SK-N-SH treated with all-trans-retinoic acid at 6 μM for 48 hours (cell line): ENCODE measurements around the gene TAF6.

Experiments
- ATAC-seq: fragments of 200-7000 bp; cut with Tn5 transposase; 3 replicates; pipeline ENCODE4 v1.9.1; 2020; ENCODE audit warnings: mild to moderate bottlenecking, moderate library complexity
- CREB5 ChIP-seq: fragments of 250-450 bp; sonication (Bioruptor Pico); IDR thresholded peaks from 2 replicates; pipeline ENCODE4 v1.5.1; 2020; ENCODE audit warnings: low read depth, mild to moderate bottlenecking, moderate library complexity
- CSRNP3 ChIP-seq: fragments of 250-450 bp; sonication (Bioruptor Pico); IDR thresholded peaks from 2 replicates; pipeline ENCODE4 v1.5.1; 2021; ENCODE audit warnings: mild to moderate bottlenecking, moderate library complexity
- ESRRG ChIP-seq: fragments of 250-450 bp; sonication (Bioruptor Pico); IDR thresholded peaks from 2 replicates; pipeline ENCODE4 v1.6.1; 2021; ENCODE audit warnings: mild to moderate bottlenecking
- GLIS3 ChIP-seq: fragments of 250-450 bp; sonication (Bioruptor Pico); IDR thresholded peaks from 2 replicates; pipeline ENCODE4 v1.5.0; 2020; ENCODE audit warnings: mild to moderate bottlenecking, moderate library complexity
- OSR1 ChIP-seq: fragments of 250-450 bp; sonication (Bioruptor Pico); IDR thresholded peaks from 2 replicates; pipeline ENCODE4 v1.8.0; 2022; ENCODE audit warnings: moderate library complexity, mild to moderate bottlenecking, inconsistent platforms
- POU6F1 ChIP-seq: fragments of 250-450 bp; sonication (Bioruptor Pico); IDR thresholded peaks from 2 replicates; pipeline ENCODE4 v1.8.0; 2021; ENCODE audit warnings: low read depth, mild to moderate bottlenecking, moderate library complexity, borderline replicate concordance
- RARB ChIP-seq: fragments of 250-450 bp; sonication (Bioruptor Pico); IDR thresholded peaks from 2 replicates; pipeline ENCODE4 v1.8.0; 2021; ENCODE audit warnings: mild to moderate bottlenecking, moderate library complexity
- SNAI2 ChIP-seq: fragments of 250-450 bp; sonication (Bioruptor Pico); IDR thresholded peaks from 2 replicates; pipeline ENCODE4 v1.5.0; 2020; ENCODE audit warnings: mild to moderate bottlenecking, moderate library complexity
- TCF4 ChIP-seq: fragments of 250-450 bp; sonication (Bioruptor Pico); IDR thresholded peaks from 2 replicates; pipeline ENCODE4 v1.8.0; 2021; ENCODE audit warnings: mild to moderate bottlenecking, moderate library complexity, borderline replicate concordance
- TOX ChIP-seq: fragments of 250-450 bp; sonication (Bioruptor Pico); IDR thresholded peaks from 2 replicates; pipeline ENCODE4 v1.8.0; 2021; ENCODE audit warnings: mild to moderate bottlenecking, moderate library complexity, borderline replicate concordance
- ZC3H10 ChIP-seq: fragments of 250-450 bp; sonication (Bioruptor Pico); IDR thresholded peaks from 2 replicates; pipeline ENCODE4 v1.5.1; 2021; ENCODE audit warnings: mild to moderate bottlenecking, moderate library complexity
- ZFP3 ChIP-seq: fragments of 250-450 bp; sonication (Bioruptor Pico); IDR thresholded peaks from 2 replicates; pipeline ENCODE4 v1.5.0; 2020; ENCODE audit warnings: mild to moderate bottlenecking, moderate library complexity
- ZFP30 ChIP-seq: fragments of 450-650 bp; formaldehyde crosslinking; IDR thresholded peaks from 2 replicates; pipeline ENCODE4 v1.5.0; 2022; ENCODE audit warnings: mild to moderate bottlenecking, moderate library complexity
- ZNF565 ChIP-seq: fragments of 450-650 bp; formaldehyde crosslinking; conservative IDR thresholded peaks from 2 replicates; pipeline ENCODE4 v1.5.0; 2020; ENCODE audit warnings: low read depth, mild to moderate bottlenecking, moderate library complexity
- TF ChIP-seq, protein P1 (sequence below): fragments of 250-450 bp; sonication (Bioruptor Pico); IDR thresholded peaks from 2 replicates; pipeline ENCODE4 v1.5.0; 2020; ENCODE audit warnings: mild to moderate bottlenecking, moderate library complexity
- TF ChIP-seq, protein P2 (sequence below): fragments of 250-450 bp; sonication (Bioruptor Pico); IDR thresholded peaks from 2 replicates; pipeline ENCODE4 v1.8.0; 2020; ENCODE audit warnings: mild to moderate bottlenecking, moderate library complexity, borderline replicate concordance

Gene TAF6

GRCh38 chr7:100102950-100103840 lies 16.0 kb downstream of the TAF6 start (continued):
- TF ChIP-seq TOX (CRISPR knock-in tag), result no peak
- TF ChIP-seq SNAI2 (CRISPR knock-in tag), result no peak
- no peak for TF ChIP-seq GLIS3 (CRISPR knock-in tag)
- no peak for TF ChIP-seq ZFP30 (CRISPR knock-in tag)
- TF ChIP-seq CREB5 (CRISPR knock-in tag), result no peak
- TF ChIP-seq ESRRG, result no peak
- TF ChIP-seq ZNF565, result no peak
- no peak for TF ChIP-seq OSR1 (CRISPR knock-in tag)
- no peak for TF ChIP-seq RARB

- TF ChIP-seq, protein P1, sequence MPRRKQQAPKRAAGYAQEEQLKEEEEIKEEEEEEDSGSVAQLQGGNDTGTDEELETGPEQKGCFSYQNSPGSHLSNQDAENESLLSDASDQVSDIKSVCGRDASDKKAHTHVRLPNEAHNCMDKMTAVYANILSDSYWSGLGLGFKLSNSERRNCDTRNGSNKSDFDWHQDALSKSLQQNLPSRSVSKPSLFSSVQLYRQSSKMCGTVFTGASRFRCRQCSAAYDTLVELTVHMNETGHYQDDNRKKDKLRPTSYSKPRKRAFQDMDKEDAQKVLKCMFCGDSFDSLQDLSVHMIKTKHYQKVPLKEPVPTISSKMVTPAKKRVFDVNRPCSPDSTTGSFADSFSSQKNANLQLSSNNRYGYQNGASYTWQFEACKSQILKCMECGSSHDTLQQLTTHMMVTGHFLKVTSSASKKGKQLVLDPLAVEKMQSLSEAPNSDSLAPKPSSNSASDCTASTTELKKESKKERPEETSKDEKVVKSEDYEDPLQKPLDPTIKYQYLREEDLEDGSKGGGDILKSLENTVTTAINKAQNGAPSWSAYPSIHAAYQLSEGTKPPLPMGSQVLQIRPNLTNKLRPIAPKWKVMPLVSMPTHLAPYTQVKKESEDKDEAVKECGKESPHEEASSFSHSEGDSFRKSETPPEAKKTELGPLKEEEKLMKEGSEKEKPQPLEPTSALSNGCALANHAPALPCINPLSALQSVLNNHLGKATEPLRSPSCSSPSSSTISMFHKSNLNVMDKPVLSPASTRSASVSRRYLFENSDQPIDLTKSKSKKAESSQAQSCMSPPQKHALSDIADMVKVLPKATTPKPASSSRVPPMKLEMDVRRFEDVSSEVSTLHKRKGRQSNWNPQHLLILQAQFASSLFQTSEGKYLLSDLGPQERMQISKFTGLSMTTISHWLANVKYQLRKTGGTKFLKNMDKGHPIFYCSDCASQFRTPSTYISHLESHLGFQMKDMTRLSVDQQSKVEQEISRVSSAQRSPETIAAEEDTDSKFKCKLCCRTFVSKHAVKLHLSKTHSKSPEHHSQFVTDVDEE (CRISPR knock-in tag), result peak; percentile 97
- TF ChIP-seq TCF4, result no peak
- ATAC-seq, result peak; percentile 87
These were observed 17.9 kb downstream of the TAF6 start, which contains the start of the genes AP4M1 and MCM7 for GRCh38 chr7:100101016-100101862. Gene AP4M1 (plus strand): TSS chr7:100101643. CDS start chr7:100101715, 72 bp downstream. Gene MCM7 (minus strand): TSS chr7:100101397. CDS start chr7:100101294, 103 bp downstream.

GRCh38 chr7:100100420-100101015 lies 18.6 kb downstream of the TAF6 start:
- ATAC-seq, result peak; percentile 84
- TF ChIP-seq ZNF565 (no peak), TCF4 (0 out of 2 replicates have a peak, but pooled peaks have one; percentile 47), SNAI2 (CRISPR knock-in tag) (no peak), CSRNP3 (CRISPR knock-in tag) (0 out of 2 replicates have a peak, but pooled peaks have one; percentile 42), ZFP3 (CRISPR knock-in tag) (peak; percentile 46; the same call in 1 of the 2 replicates), POU6F1 (CRISPR knock-in tag) (peak; percentile 98), ZC3H10 (CRISPR knock-in tag) (no peak), ZFP30 (CRISPR knock-in tag) (no peak)
- TF ChIP-seq, protein P2, sequence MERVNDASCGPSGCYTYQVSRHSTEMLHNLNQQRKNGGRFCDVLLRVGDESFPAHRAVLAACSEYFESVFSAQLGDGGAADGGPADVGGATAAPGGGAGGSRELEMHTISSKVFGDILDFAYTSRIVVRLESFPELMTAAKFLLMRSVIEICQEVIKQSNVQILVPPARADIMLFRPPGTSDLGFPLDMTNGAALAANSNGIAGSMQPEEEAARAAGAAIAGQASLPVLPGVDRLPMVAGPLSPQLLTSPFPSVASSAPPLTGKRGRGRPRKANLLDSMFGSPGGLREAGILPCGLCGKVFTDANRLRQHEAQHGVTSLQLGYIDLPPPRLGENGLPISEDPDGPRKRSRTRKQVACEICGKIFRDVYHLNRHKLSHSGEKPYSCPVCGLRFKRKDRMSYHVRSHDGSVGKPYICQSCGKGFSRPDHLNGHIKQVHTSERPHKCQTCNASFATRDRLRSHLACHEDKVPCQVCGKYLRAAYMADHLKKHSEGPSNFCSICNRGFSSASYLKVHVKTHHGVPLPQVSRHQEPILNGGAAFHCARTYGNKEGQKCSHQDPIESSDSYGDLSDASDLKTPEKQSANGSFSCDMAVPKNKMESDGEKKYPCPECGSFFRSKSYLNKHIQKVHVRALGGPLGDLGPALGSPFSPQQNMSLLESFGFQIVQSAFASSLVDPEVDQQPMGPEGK (CRISPR knock-in tag), result peak; percentile 92
- TF ChIP-seq, all 23 proteins: peak for 5
